PC-9 (cell line): ENCODE data around the gene KIF18A. TPM values are rescaled to one million over a fixed set of nuclear protein-coding genes. Genes with fewer than 3 reads are reported as not detected.

Source experiments
- BruUV-seq: library from RNA; stranded (reverse); fragments of 400-500 nt; replicated peaks from 2 replicates; lab custom pipeline; 2021; lab: Mats Ljungman, UMichigan
- CTCF ChIA-PET: fragments of 300-600 bp; sonication (Branson Sonifier 250); formaldehyde crosslinking; loops from one replicate; lab custom pipeline; 2022; ENCODE audit warnings: antibody characterized with exemption; lab: Charles Lee
- POLR2A ChIA-PET: fragments of 300-600 bp; sonication (Branson Sonifier 250); formaldehyde crosslinking; loops from one replicate; lab custom pipeline; 2022; ENCODE audit warnings: antibody characterized with exemption; ENCODE audit not compliant: unreplicated experiment; lab: Charles Lee
- DNase-seq, 2 experiments: peaks; one replicate each; pipeline versions ENCODE4 v3.0.0 to v3.0.0-alpha.2; 2015 to 2022; ENCODE audit warnings: mixed read lengths in 1 of 2
- H2AFZ ChIP-seq: fragments of 200-600 bp; sonication (generic); 2 replicates; pipeline ENCODE4 v1.8.1; 2017; ENCODE audit warnings: antibody characterized with exemption
- H3F3A ChIP-seq: fragments of 200-600 bp; sonication (generic); 2 replicates; pipeline ENCODE4 v1.8.1; 2017; ENCODE audit warnings: antibody characterized with exemption, mild to moderate bottlenecking, low read depth; ENCODE audit not compliant: insufficient read depth
- H3K27ac ChIP-seq: fragments of 200-600 bp; sonication (generic); 2 replicates; pipeline ENCODE4 v1.6.1; 2016; ENCODE audit warnings: mixed run types
- H3K27me3 ChIP-seq: fragments of 200-600 bp; sonication (generic); 2 replicates; pipeline ENCODE4 v1.6.1; 2016; ENCODE audit warnings: low read depth, mixed run types; ENCODE audit not compliant: insufficient read depth
- H3K36me3 ChIP-seq: fragments of 200-600 bp; sonication (generic); 2 replicates; pipeline ENCODE4 v1.6.1; 2016; ENCODE audit warnings: low read depth, mixed run types
- H3K4me1 ChIP-seq: fragments of 200-600 bp; sonication (generic); replicated peaks from 2 replicates; pipeline ENCODE4 v1.6.1; 2016; ENCODE audit warnings: mixed run types; ENCODE audit not compliant: insufficient read depth
- H3K4me2 ChIP-seq: fragments of 200-600 bp; sonication (generic); 2 replicates; pipeline ENCODE4 v1.6.1; 2017; ENCODE audit warnings: mixed run types
- H3K4me3 ChIP-seq: fragments of 200-600 bp; sonication (generic); 2 replicates; pipeline ENCODE4 v1.6.1; 2016; ENCODE audit warnings: mixed run types
- H3K79me2 ChIP-seq: fragments of 200-600 bp; sonication (generic); 2 replicates; pipeline ENCODE4 v1.6.1; 2017; ENCODE audit warnings: low read depth, mixed run types
- H3K9me2 ChIP-seq: fragments of 200-600 bp; sonication (generic); 2 replicates; pipeline ENCODE4 v1.8.1; 2017; ENCODE audit warnings: mild to moderate bottlenecking; ENCODE audit not compliant: insufficient read depth
- H3K9me3 ChIP-seq: fragments of 200-600 bp; sonication (generic); 2 replicates; pipeline ENCODE4 v1.8.1; 2016; ENCODE audit warnings: low read depth; ENCODE audit not compliant: insufficient read depth
- H4K20me1 ChIP-seq: fragments of 200-600 bp; sonication (generic); 2 replicates; pipeline ENCODE4 v1.8.1; 2017; ENCODE audit not compliant: insufficient read depth
- CTCF ChIP-seq: fragments of 200-600 bp; sonication (generic); conservative IDR thresholded peaks from 2 replicates; pipeline ENCODE4 v1.6.1; 2017; ENCODE audit warnings: mixed run types, antibody characterized with exemption, mild to moderate bottlenecking, moderate library complexity
- EZH2 ChIP-seq: fragments of 200-600 bp; sonication (generic); IDR thresholded peaks from 2 replicates; pipeline ENCODE4 v1.8.0; 2017; ENCODE audit warnings: antibody characterized with exemption, low read depth
- intact Hi-C: fragments of 100-400 bp; cut with micrococcal nuclease; formaldehyde crosslinking; loops from one replicate; pipeline ENCODE4 v1.10.0; 2022; ENCODE audit not compliant: unreplicated experiment
- total RNA-seq: library from RNA; stranded (reverse); gene quantifications from 2 replicates; pipeline ENCODE4 v1.2.3, GENCODE V29; 2021

Gene KIF18A
- total RNA-seq, 1 experiment from 2014 or later: 31.1 TPM

GRCh38 chr11:28054821-28055220, 53.1 kb downstream of the KIF18A start:
- H3K4me3 ChIP-seq: no peak overlapping the region
- no peak overlapping the region for H3K27ac ChIP-seq
- H3K36me3 ChIP-seq: 0 out of 2 replicates have a peak, but pooled peaks cover 1% of the 10 kb centered on the region
- no peaks in the 10 kb centered on the region for H3K9me2 ChIP-seq
- no TSS peak for BruUV-seq
- intact Hi-C loops: no loop called here
- H3K27me3 ChIP-seq: no peaks in the 10 kb centered on the region
- no peaks in the 10 kb centered on the region for H3K79me2 ChIP-seq
- CTCF ChIA-PET: no interaction called here
- no peaks in the 10 kb centered on the region for H3K9me3 ChIP-seq
- no peak overlapping the region for H2AFZ ChIP-seq
- H3K4me1 ChIP-seq: peaks cover 4% of the 10 kb centered on the region; the same call in 1 of the 2 replicates
- H3K4me2 ChIP-seq: no peak overlapping the region
- POLR2A ChIA-PET: no interaction called here
- TF ChIP-seq CTCF (no peak), EZH2 (no peak)
- DNase-seq: no peak
- peaks cover 3% of the 10 kb centered on the region; the same call in 1 of the 2 replicates for H3F3A ChIP-seq
- no peaks in the 10 kb centered on the region for H4K20me1 ChIP-seq

- peak in 1 of 2 experiments; percentile 66 for DNase-seq
- intact Hi-C loops: loop anchor here (10.0 kb wide), 1 partner anchor 955 kb away; no protein-coding TSS in a partner anchor
- POLR2A ChIA-PET: no interaction called here
Measured at GRCh38 chr11:28049338-28050216, 58.4 kb downstream of the KIF18A start.

GRCh38 chr11:28048812-28049211, 59.1 kb downstream of the KIF18A start:
- Histone ChIP-seq H4K20me1 (no peaks in the 10 kb centered on the region), H3K4me1 (peaks cover 13% of the 10 kb centered on the region), H3K4me3 (no peak overlapping the region), H3K27me3 (no peaks in the 10 kb centered on the region), H2AFZ (no peak overlapping the region), H3F3A (0 out of 2 replicates have a peak, but pooled peaks cover 3% of the 10 kb centered on the region), H3K9me2 (no peaks in the 10 kb centered on the region), H3K4me2 (no peak overlapping the region), H3K79me2 (no peaks in the 10 kb centered on the region), H3K36me3 (no peaks in the 10 kb centered on the region), H3K27ac (no peak overlapping the region), H3K9me3 (peaks cover 3% of the 10 kb centered on the region; the same call in 1 of the 2 replicates)
- intact Hi-C loops: loop anchor here (10.0 kb wide), 1 partner anchor 956 kb away; no protein-coding TSS in a partner anchor
- DNase-seq: no peak
- POLR2A ChIA-PET: no interaction called here
- no TSS peak for BruUV-seq
- CTCF ChIA-PET: no interaction called here
- no peak for TF ChIP-seq CTCF
- TF ChIP-seq EZH2: no peak

More at GRCh38 chr11:28049338-28050216, 58.4 kb downstream of the KIF18A start:
- Histone ChIP-seq H3K27me3 (no peaks in the 10 kb centered on the region), H2AFZ (no peak overlapping the region), H3F3A (0 out of 2 replicates have a peak, but pooled peaks cover 3% of the 10 kb centered on the region), H3K9me3 (peaks cover 3% of the 10 kb centered on the region; the same call in 1 of the 2 replicates), H3K79me2 (no peaks in the 10 kb centered on the region), H3K36me3 (no peaks in the 10 kb centered on the region), H4K20me1 (no peaks in the 10 kb centered on the region), H3K4me2 (no peak overlapping the region), H3K9me2 (no peaks in the 10 kb centered on the region), H3K4me1 (peaks cover 13% of the 10 kb centered on the region), H3K27ac (no peak overlapping the region), H3K4me3 (no peak overlapping the region)
- CTCF ChIA-PET: no interaction called here
- no TSS peak for BruUV-seq
- TF ChIP-seq CTCF: no peak
- no peak for TF ChIP-seq EZH2
